ENCODE results near the gene C16orf74.

Gene C16orf74

GRCh38 chr16:85658504-85659326, 92.2 kb downstream of the C16orf74 start:
- DNase-seq (ENCODE audit: low spot score) = no peak
- FAIRE-seq = no peak

GRCh38 chr16:85657996-85658395, 92.9 kb downstream of the C16orf74 start:
- no peak for DNase-seq (ENCODE audit: low spot score)
- no peak for FAIRE-seq
